HG03457 (cell line): ENCODE data around the gene METTL8.
"Not testable (repeated sequence)": the region's sequence is repeated elsewhere in the genome, so short reads cannot be mapped to it uniquely, and the experiment has no call there.

Experiments used
- ATAC-seq: cut with Tn5 transposase; IDR thresholded peaks from one replicate; pipeline ENCODE4 v1.9.1; 2021; ENCODE audit warnings: moderate number of reproducible peaks; ENCODE audit not compliant: unreplicated experiment

METTL8 gene

GRCh38 chr2:171316755-171317337 lies 116.9 kb downstream of the METTL8 start:
- no peak for ATAC-seq

GRCh38 chr2:171316220-171316619 lies 117.6 kb downstream of the METTL8 start:
- no peak for ATAC-seq

- ATAC-seq = no peak
Observed at GRCh38 chr2:171315781-171316180, 118.0 kb downstream of the METTL8 start.

GRCh38 chr2:171312182-171312581 lies 121.6 kb downstream of the METTL8 start:
- not testable (repeated sequence) for ATAC-seq

GRCh38 chr2:171311589-171311988 lies 122.2 kb downstream of the METTL8 start:
- ATAC-seq = not testable (repeated sequence)

GRCh38 chr2:171310889-171311288 lies 122.9 kb downstream of the METTL8 start:
- ATAC-seq = no peak

- ATAC-seq = no peak
Observed at GRCh38 chr2:171309455-171310286, 124.1 kb downstream of the METTL8 start.

GRCh38 chr2:171308280-171309054 lies 125.3 kb downstream of the METTL8 start:
- ATAC-seq = no peak

GRCh38 chr2:171307560-171307959 lies 126.2 kb downstream of the METTL8 start:
- no peak for ATAC-seq

GRCh38 chr2:171297956-171298355 lies 135.8 kb downstream of the METTL8 start:
- ATAC-seq = no peak

- ATAC-seq = no peak
Observed at GRCh38 chr2:171294608-171295007, 139.2 kb downstream of the METTL8 start.

GRCh38 chr2:171293661-171294060 lies 140.1 kb downstream of the METTL8 start:
- ATAC-seq = no peak

GRCh38 chr2:171289991-171290390 lies 143.8 kb downstream of the METTL8 start:
- no peak for ATAC-seq

- ATAC-seq = no peak
Observed at GRCh38 chr2:171289316-171289715, 144.5 kb downstream of the METTL8 start.

- no peak for ATAC-seq
Observed at GRCh38 chr2:171287611-171288010, 146.2 kb downstream of the METTL8 start.

- ATAC-seq = no peak
Observed at GRCh38 chr2:171287036-171287571, 146.7 kb downstream of the METTL8 start.

- ATAC-seq = no peak
Observed at GRCh38 chr2:171281110-171281509, 152.7 kb downstream of the METTL8 start.

GRCh38 chr2:171279983-171280790 lies 153.6 kb downstream of the METTL8 start:
- ATAC-seq = no peak

GRCh38 chr2:171274757-171275156 lies 159.0 kb downstream of the METTL8 start:
- no peak for ATAC-seq

- ATAC-seq = no peak
Observed at GRCh38 chr2:171271971-171272436, 161.8 kb downstream of the METTL8 start.
